Panc1 (cell line): Measurements from ENCODE around the gene CD8A. TPM values are rescaled to one million over a fixed set of nuclear protein-coding genes. Genes with fewer than 3 reads are reported as not detected.

ENCODE experiments used
- ATAC-seq: fragments of 200-7000 bp; cut with Tn5 transposase; 2 replicates; pipeline ENCODE4 v1.9.1; 2020; ENCODE audit warnings: mild to moderate bottlenecking, moderate library complexity
- BruUV-seq: library from RNA; stranded (reverse); fragments of 400-500 nt; replicated peaks from 2 replicates; lab custom pipeline; 2021; lab: Mats Ljungman, UMichigan
- CTCF ChIA-PET: fragments of 300-600 bp; sonication (Branson Sonifier 250); formaldehyde crosslinking; loops from one replicate; lab custom pipeline; 2022; ENCODE audit warnings: antibody characterized with exemption; lab: Charles Lee
- POLR2A ChIA-PET: fragments of 300-600 bp; sonication (Branson Sonifier 250); formaldehyde crosslinking; loops from one replicate; lab custom pipeline; 2022; ENCODE audit warnings: antibody characterized with exemption; lab: Charles Lee
- DNase-seq: peaks from one replicate; pipeline ENCODE4 v3.0.0-alpha.2; 2010; ENCODE audit warnings: low read depth, low spot score
- H3K27ac ChIP-seq: 2 replicates; pipeline ENCODE4 v1.5.1; 2011; ENCODE audit warnings: mild to moderate bottlenecking, low read length, inconsistent platforms
- H3K27me3 ChIP-seq: fragments of 200-500 bp; sonication (Bioruptor generic); 2 replicates; pipeline ENCODE4 v1.6.0; 2014; ENCODE audit warnings: low read length, inconsistent platforms; ENCODE audit not compliant: control insufficient read depth, insufficient read depth
- H3K36me3 ChIP-seq: fragments of 200-500 bp; sonication (Bioruptor generic); 2 replicates; pipeline ENCODE4 v1.5.1; 2014; ENCODE audit warnings: inconsistent platforms, mild to moderate bottlenecking, low read length, moderate library complexity; ENCODE audit not compliant: control insufficient read depth, insufficient read depth
- H3K4me1 ChIP-seq: 2 replicates; pipeline ENCODE4 v1.5.1; 2011; ENCODE audit warnings: inconsistent platforms, mild to moderate bottlenecking, low read length, moderate library complexity; ENCODE audit not compliant: control insufficient read depth, insufficient read depth
- H3K4me3 ChIP-seq, 2 experiments: 2 replicates each; pipeline ENCODE4 v1.5.1; 2011 to 2012; ENCODE audit warnings: low read depth in 2 of 2, low read length in 2 of 2, mild to moderate bottlenecking in 2 of 2, inconsistent platforms in 1 of 2, moderate library complexity in 1 of 2
- H3K9me3 ChIP-seq: fragments of 200-500 bp; sonication (Bioruptor generic); 2 replicates; pipeline ENCODE4 v1.5.1; 2014; ENCODE audit warnings: low read depth, mild to moderate bottlenecking, inconsistent platforms, low read length, moderate library complexity; ENCODE audit not compliant: control insufficient read depth, insufficient read depth
- POLR2AphosphoS5 ChIP-seq: IDR thresholded peaks from 2 replicates; pipeline ENCODE4 v1.6.1; 2012; ENCODE audit warnings: mild to moderate bottlenecking, low read depth, low read length, moderate library complexity
- SIN3A ChIP-seq: IDR thresholded peaks from 2 replicates; pipeline ENCODE4 v1.6.1; 2012; ENCODE audit warnings: low read depth, mild to moderate bottlenecking, low read length, moderate library complexity, borderline replicate concordance; ENCODE audit not compliant: insufficient read depth
- TCF7L2 ChIP-seq: IDR thresholded peaks from 2 replicates; pipeline ENCODE4 v1.6.1; 2011; ENCODE audit warnings: mild to moderate bottlenecking, low read depth, low read length, inconsistent platforms
- in situ Hi-C: cut with HindIII; loops from 2 replicates; pipeline ENCODE4 v1.10.0; 2016; ENCODE audit warnings: low sequenced_read_pairs, low pct_unique_long_range_greater_than_20kb
- intact Hi-C: fragments of 100-400 bp; cut with micrococcal nuclease; formaldehyde crosslinking; loops from one replicate; pipeline ENCODE4 v1.10.0; 2022; ENCODE audit not compliant: unreplicated experiment
- total RNA-seq: library from RNA; stranded (reverse); gene quantifications from one replicate; pipeline ENCODE4 v1.2.1, GENCODE V29; 2021; ENCODE audit not compliant: unreplicated experiment
- TF ChIP-seq, protein P1 (sequence below), 2 experiments: IDR thresholded peaks; 2 replicates each; pipeline ENCODE4 v1.6.1; 2011 to 2012; ENCODE audit warnings: low read depth in 2 of 2, control low read depth in 1 of 2, low read length in 1 of 2, mild to moderate bottlenecking in 1 of 2, moderate library complexity in 1 of 2; ENCODE audit not compliant: insufficient read depth in 1 of 2
- TF ChIP-seq, protein P2 (sequence below): fragments of 450-650 bp; IDR thresholded peaks from 2 replicates; pipeline ENCODE4 v1.5.1; 2017; ENCODE audit warnings: mild to moderate bottlenecking

CD8A gene
- total RNA-seq, 1 experiment from 2014 or later, result 0.41 TPM

DNA sequence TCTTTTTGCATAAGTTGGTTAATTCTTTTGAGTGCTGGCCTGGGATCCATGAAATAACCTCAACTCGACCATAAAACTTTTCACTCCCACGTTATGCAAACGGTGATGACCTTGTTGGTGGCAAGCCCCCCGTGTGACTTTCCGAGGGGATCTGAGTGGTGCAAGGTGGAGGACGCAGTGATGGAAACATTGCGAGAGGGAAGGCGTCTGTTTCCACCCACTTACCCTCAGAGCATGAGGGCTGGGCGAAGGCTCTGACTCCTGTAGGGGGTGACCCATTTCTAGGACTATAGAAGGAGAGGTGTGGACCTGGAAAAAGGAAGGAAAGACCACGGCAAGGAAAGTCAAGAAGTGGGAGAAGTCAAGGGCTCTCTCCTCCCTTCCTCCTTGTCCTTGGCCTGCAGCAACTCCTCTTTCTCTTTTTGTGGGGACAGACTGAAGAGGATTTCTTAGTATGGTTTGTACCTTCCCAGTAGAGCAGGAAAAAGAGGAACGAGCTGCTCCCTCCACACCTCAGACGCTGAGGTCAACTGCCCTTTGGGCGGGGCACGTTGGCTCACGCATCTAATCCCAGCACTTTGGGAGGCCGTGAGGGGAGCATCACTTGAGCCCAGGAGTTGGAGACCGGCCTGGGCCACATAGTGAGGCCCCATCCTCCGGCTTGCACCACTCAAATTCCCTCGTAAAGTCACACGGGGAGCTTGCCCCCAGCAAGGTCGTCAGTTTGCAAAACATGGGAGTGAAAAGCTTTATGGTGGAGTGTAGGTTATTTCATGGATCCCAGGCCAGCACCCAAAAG is 15.5 kb upstream of the CD8A start:
- ATAC-seq (no peak), DNase-seq (no peak)
- Histone ChIP-seq H3K27me3 (no peaks in the 10 kb centered on the region), H3K9me3 (no peaks in the 10 kb centered on the region), H3K27ac (no peak overlapping the region), H3K36me3 (no peaks in the 10 kb centered on the region), H3K4me3 (no peak overlapping the region), H3K4me1 (0 out of 2 replicates have a peak, but pooled peaks cover 4% of the 10 kb centered on the region)
- BruUV-seq, result no TSS peak
- intact Hi-C loops (no loop called here), in situ Hi-C loops (no loop called here)
- TF ChIP-seq, protein P1, sequence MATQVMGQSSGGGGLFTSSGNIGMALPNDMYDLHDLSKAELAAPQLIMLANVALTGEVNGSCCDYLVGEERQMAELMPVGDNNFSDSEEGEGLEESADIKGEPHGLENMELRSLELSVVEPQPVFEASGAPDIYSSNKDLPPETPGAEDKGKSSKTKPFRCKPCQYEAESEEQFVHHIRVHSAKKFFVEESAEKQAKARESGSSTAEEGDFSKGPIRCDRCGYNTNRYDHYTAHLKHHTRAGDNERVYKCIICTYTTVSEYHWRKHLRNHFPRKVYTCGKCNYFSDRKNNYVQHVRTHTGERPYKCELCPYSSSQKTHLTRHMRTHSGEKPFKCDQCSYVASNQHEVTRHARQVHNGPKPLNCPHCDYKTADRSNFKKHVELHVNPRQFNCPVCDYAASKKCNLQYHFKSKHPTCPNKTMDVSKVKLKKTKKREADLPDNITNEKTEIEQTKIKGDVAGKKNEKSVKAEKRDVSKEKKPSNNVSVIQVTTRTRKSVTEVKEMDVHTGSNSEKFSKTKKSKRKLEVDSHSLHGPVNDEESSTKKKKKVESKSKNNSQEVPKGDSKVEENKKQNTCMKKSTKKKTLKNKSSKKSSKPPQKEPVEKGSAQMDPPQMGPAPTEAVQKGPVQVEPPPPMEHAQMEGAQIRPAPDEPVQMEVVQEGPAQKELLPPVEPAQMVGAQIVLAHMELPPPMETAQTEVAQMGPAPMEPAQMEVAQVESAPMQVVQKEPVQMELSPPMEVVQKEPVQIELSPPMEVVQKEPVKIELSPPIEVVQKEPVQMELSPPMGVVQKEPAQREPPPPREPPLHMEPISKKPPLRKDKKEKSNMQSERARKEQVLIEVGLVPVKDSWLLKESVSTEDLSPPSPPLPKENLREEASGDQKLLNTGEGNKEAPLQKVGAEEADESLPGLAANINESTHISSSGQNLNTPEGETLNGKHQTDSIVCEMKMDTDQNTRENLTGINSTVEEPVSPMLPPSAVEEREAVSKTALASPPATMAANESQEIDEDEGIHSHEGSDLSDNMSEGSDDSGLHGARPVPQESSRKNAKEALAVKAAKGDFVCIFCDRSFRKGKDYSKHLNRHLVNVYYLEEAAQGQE (IDR thresholded peaks at IDR 0.05; ENCODE audit: insufficient read depth in 1 of 2, low read depth in 2 of 2, low read length in 1 of 2), result no peak
- CTCF ChIA-PET, result no interaction called here
- POLR2A ChIA-PET, result no interaction called here

DNA sequence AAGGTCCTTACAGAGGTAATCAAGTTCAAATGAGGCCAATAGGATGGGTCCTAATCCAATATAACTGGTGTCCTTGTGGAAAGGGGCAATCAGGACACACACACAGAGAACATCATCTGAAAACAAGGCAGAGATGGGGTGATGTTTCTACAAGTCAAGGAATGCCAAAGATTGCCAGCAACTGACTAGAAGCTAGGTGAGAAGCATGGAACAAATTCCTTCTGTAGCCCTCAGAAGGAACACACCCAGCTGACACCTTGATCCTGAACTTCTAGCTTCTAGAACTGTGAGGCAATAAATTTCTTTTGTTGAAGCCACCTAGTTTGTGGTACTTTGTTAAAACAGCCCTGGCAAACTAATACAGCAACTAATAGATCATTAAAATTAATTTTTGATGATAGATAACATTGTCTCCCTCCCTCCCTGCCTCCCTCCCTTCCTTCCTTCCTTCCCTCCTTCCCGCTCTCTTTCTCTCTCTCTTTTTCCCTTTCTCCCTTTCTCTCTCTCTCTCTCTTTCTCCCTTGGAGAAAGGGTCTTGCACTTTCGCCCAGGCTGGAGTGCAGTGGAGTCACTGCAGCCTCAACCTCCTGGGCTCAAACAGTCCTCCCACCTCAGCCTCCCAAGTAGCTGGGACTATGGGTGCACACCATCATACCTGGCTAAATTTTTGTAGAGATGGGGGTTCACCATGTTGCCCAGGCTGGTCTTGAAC is 10.3 kb upstream of the CD8A start:
- in situ Hi-C loops (no loop called here), intact Hi-C loops (no loop called here)
- TF ChIP-seq POLR2AphosphoS5 (no peak), SIN3A (no peak), TCF7L2 (no peak)
- TF ChIP-seq, protein P2, sequence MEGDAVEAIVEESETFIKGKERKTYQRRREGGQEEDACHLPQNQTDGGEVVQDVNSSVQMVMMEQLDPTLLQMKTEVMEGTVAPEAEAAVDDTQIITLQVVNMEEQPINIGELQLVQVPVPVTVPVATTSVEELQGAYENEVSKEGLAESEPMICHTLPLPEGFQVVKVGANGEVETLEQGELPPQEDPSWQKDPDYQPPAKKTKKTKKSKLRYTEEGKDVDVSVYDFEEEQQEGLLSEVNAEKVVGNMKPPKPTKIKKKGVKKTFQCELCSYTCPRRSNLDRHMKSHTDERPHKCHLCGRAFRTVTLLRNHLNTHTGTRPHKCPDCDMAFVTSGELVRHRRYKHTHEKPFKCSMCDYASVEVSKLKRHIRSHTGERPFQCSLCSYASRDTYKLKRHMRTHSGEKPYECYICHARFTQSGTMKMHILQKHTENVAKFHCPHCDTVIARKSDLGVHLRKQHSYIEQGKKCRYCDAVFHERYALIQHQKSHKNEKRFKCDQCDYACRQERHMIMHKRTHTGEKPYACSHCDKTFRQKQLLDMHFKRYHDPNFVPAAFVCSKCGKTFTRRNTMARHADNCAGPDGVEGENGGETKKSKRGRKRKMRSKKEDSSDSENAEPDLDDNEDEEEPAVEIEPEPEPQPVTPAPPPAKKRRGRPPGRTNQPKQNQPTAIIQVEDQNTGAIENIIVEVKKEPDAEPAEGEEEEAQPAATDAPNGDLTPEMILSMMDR, result no peak
- TF ChIP-seq, protein P1 (IDR thresholded peaks at IDR 0.05; ENCODE audit: insufficient read depth in 1 of 2, low read depth in 2 of 2, low read length in 1 of 2), result no peak
- no peak overlapping the region for H3K27ac ChIP-seq
- CTCF ChIA-PET, result interaction anchor here (0.7 kb wide), 1 partner anchor 372 kb away, joined by 3 read pairs; no protein-coding TSS in a partner anchor
- H3K9me3 ChIP-seq, result peaks cover 13% of the 10 kb centered on the region; the same call in 1 of the 2 replicates
- DNase-seq, result no peak
- no TSS peak for BruUV-seq
- ATAC-seq, result no peak
- H3K4me3 ChIP-seq, result no peak overlapping the region
- no peaks in the 10 kb centered on the region for H3K27me3 ChIP-seq
- H3K4me1 ChIP-seq, result no peaks in the 10 kb centered on the region
- POLR2A ChIA-PET, result no interaction called here
- no peaks in the 10 kb centered on the region for H3K36me3 ChIP-seq
